Middle frontal gyrus (tissue), 1 donor: ENCODE measurements around the gene NPAS1.
"Not testable (repeated sequence)": the region's sequence is repeated elsewhere in the genome, so short reads cannot be mapped to it uniquely, and the experiment has no call there.

Experiments
- DNase-seq: peaks from one replicate; pipeline ENCODE4 v3.0.0-alpha.2; 2015; ENCODE audit warnings: low spot score; ENCODE audit errors: extremely low spot score

NPAS1 gene

DNA sequence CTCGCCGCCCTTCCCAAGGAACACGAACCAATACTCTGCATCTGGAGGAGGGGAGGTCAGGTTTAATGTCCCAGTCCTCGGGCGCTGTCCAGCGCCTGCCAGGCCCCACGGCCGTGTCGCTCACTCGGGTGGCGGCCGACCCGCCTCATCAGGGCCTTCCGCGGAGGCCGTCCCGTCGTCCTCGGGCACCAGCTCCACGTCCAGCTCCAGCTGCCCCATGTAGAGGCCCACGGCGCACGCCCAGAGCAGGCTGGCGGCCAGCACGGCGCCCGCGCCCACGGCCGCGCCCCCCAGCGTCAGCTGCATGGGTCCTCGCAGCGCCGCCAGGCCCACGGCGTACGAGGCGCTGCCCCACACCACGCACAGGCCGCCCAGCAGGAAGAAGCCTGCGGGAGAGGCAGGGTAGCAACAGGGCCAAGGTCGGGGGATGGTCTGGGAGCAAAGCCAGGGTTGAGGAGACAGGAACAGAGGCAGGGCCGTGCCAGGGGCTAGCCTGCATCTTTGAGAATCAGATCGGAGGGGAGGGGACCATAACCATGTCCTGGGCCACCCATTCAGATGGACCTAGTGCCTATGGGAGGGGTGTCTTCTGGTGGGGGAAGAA lies 26.3 kb downstream of the NPAS1 start:
- no peak for DNase-seq

DNA sequence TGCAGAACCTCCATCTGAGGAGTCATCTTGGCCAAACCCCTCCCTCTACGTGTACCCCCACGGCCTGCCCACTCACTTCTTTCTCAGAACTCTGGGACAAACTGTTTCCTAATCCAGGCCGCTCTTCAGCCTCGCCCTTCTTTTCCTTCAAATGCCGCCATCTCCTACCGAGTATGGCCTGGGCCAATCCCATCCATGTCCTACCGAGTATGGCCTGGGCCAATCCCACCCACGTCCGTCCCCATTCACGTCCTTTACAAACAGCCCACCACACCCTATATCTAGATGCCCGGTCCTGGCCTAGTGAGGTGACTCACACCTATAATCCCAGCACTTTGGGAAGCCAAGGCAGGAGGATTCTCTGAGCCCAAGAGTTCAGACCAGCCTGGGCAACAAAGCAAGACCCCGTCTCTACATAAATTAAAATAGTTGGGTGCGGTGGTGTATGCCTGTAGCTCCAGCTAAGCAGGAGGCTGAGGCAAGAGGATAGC lies 27.7 kb downstream of the NPAS1 start:
- DNase-seq, result no peak

DNA sequence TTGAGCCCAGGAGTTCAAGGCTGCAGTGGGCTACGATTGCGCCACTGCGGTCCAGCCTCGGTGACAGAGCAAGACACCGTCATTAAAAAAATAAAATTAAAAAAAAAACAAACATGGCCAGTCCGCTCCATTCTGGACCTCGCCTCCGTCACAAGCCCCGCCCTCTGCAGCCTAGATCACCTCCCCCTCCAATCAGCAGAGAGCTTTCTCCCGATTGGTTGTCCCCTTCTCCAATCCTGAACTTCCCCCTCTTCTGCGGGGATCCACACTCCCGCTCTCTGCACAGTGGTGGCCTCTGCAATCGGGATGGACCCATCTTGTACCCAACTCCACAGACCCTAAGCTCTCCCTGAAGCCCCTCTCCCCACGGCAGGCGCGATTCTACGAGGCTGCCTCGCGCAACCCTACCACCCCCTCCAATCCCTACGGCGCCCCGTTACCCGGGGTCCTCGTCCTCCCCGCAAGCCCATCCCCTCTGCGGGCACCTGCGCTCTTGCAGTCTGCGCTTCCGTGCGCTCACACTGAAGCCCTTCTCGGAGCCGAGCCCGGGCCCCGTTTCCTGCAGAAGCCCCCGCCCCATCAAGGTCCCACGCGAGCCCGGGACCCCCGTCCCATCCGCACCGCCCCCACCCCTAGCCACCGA lies 28.2 kb downstream of the NPAS1 start:
- DNase-seq, result peak; percentile 87

DNA sequence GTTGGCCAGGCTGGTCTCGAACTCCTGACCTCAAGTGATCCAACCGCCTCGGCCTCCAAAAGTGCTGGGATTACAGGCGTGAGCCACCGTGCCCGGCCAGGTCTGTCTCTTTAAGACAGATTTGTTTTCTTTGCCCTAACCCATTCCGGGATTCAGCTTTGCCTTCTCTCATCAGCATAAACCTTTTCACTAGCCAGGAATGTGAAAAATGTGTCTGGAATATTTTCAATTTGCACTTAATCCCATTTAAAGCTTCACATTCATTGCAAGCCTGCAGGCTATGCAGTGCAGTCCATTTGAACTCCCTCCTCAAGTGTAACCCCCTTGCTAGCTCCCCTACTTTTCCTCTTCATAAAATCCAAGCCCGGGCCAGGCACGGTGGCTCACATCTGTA lies 29.7 kb downstream of the NPAS1 start:
- no peak for DNase-seq

- DNase-seq, result not testable (repeated sequence)
Measured at GRCh38 chr19:47050562-47050961, 30.9 kb downstream of the NPAS1 start.

DNA sequence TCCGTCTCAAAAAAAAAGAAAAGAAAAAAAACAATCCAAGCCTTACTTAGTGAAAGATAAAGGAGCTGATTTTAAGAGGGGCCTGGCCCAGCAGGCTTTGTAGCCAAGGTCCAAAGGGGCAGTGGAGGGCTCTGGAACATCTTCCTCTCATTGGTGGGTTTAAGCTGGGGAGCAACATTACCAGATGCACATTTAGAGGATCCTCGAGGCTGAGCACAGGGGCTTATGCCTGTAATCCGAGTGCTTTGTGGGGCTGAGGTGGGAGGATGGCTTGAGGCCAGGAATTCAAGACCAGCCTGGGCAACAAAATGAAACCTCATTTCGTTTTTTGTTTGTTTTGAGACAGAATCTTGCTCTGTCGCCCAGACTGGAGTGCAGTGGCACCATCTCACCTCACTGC lies 36.8 kb downstream of the NPAS1 start:
- DNase-seq, result no peak

DNA sequence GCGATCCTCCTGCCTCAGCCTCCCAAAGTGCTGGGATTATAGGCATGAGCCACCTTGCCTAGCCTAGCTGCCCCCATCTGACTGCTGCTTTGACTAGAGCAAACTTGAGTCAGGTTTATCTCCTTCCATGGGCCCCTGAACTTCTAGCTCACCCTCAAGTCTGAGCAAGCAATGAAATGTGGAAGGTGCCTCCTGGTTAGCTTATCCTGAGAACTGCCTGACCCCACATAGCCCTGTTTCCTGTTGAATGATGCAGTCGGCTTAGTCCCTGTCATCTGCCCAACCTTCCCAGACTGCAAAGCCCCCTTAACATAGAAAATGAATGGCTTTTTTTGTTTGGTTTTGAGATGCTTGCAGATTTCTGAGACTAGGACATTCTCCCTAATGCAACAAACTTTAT lies 37.7 kb downstream of the NPAS1 start:
- no peak for DNase-seq

- no peak for DNase-seq
Measured at GRCh38 chr19:47058621-47059022, 39.0 kb downstream of the NPAS1 start.

- no peak for DNase-seq
Measured at GRCh38 chr19:47063874-47064273, 44.2 kb downstream of the NPAS1 start.

GRCh38 chr19:47065242-47065641 lies 45.6 kb downstream of the NPAS1 start:
- DNase-seq, result no peak

- no peak for DNase-seq
Measured at GRCh38 chr19:47066376-47067214, 47.0 kb downstream of the NPAS1 start.

DNA sequence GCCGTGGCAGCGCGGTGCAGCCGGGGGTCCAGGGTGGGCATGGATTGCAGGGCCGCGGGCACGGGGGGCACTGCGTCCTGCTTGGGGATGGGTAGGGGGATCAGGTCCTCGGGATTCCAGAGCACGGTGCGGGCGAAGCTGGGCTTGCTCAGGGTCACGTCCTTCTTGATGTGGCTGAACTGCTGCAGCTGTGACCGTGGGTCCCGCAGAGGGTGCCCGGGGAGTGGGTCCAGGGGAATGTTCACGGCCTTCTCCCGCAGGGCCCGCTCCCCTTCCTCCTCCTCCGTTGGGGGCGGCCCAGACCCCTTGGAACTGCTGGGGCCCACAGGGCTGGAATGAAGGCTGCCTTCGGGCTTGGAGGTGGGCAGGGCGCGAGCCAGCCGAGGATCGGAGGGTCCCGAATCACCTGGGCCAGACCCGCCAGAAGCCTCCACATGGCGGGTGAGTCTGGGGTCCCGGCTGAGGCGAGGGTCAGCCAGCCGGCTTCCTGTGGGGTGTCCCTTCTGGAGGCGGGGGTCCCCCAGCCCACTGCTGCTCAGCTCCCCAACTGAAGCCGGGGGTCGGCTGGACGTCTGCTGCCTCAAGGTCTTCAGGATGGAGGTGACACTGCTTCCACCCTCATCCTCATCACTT lies 47.7 kb downstream of the NPAS1 start:
- no peak for DNase-seq

- DNase-seq, result no peak
Measured at GRCh38 chr19:47068246-47068645, 48.6 kb downstream of the NPAS1 start.

GRCh38 chr19:47068876-47069406 lies 49.3 kb downstream of the NPAS1 start:
- DNase-seq, result no peak

DNA sequence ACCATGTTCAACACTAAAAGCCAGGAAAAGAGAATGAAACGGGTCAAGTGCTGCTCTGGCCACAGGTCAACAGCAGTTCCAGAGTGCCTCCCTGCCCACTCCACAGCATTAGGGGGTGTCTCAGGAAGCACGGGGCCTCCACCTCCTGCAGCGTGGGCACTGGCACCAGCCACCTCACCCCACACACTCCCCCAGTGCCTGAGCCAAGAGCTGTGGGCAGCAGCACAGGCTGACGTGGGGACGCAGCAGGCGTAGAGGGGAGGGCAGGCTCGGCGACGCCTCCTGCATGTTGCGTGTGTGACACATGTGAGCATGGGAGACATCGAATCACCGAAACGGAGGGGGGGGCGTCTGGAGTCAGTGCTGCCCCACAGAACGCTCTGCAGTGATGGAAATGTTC lies 50.2 kb downstream of the NPAS1 start:
- no peak for DNase-seq

GRCh38 chr19:47070756-47071155 lies 51.1 kb downstream of the NPAS1 start:
- no peak for DNase-seq

DNA sequence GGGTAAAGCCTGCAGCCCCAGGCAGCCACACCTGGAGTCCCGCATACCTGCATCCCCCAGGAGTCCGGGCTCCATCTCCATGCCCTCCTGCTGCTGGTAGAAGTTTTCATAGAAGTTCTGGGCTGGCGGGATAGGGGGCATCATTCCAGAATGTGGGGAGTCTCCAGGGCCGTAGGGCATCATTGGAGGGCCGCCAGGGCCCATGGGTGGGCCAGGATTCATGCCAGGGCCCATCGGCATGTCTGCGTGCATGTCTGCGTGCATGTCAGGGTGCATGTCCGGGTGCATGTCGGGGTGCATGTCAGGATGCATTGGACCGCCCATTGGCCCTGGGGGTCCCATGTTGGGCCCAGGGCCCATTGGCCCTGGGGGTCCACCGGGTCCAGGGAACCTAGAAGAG lies 52.1 kb downstream of the NPAS1 start:
- DNase-seq, result no peak

DNA sequence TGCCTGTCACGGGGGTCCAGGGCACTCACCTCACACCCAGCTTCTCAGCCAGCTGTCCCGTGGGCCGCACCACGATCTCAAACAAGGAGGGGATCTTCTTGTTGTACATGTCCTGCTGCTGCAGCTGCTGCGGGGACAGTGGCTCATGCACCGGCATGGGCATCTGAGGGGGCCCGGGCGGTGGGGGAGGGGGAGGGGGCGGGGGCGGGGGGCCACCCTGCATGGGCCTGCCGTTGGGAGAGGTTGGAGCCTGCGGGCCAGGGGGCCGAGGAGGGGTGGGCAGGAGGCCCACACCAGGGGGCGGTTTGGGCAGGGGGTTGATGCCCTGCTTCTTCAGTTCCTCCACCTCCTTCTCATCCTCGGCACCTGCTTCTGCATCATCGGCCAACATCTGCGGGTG lies 52.7 kb downstream of the NPAS1 start:
- DNase-seq, result no peak

DNA sequence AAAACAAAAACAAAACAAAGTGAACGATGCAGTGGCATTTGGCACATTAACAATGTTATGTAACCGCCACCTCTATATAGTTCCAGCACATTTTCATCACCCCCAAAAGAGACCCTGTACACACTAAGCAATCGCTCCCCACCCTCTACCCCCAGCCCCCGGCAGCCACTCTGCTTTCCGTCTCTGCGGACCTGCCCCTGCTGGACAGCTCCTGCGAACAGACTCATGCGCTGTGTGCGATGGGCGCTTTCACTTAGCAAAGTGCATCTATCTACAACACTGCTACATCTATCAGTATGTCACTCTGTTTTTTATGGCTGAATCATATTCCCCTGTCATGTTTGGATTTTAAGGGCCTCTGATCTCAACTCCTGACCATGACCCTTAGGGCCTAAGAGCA lies 53.9 kb downstream of the NPAS1 start:
- no peak for DNase-seq

GRCh38 chr19:47074621-47075020 lies 55.0 kb downstream of the NPAS1 start:
- no peak for DNase-seq

DNA sequence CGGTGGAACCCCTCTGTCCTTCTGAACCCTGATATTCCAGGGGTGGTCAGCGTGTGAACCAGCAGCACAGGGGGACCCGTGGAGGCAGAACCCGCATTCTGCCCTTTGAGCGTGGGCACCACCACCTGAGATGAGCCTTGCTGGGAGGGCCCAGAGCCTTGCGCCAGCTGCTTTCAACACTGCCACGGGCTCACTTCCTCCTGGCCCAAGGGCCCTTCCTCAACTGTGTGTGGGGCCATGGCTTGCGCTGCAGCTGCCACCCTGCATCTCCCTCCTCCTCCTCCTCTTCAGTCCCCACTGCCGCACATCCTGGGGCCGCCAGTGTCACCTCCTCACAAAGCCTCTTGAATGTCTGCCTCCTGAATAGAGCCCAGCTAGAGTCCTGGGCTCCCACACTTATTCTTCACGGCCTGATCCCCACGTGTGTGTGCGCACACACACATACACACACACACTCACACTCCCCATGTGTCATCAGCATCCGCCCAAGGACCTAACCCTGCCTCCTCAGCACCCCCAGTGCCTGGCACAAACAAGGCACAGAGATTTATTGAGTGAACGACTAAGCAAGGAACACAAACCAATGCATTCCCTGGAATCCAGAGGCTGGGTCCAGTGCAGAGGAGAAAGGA lies 55.7 kb downstream of the NPAS1 start:
- no peak for DNase-seq
